T47D (cell line): ENCODE data around the gene ZPR1.
A peak's percentile ranks its signal among the peaks of the same experiment; 100 is the strongest.

Source experiments
- DNase-seq, 2 experiments: peaks; one replicate each; pipeline versions ENCODE4 v3.0.0 to v3.0.0-alpha.2; 2011 to 2012; ENCODE audit warnings: low read depth in 1 of 2, low spot score in 1 of 2
- JUND ChIP-seq: IDR thresholded peaks from 2 replicates; pipeline ENCODE4 v1.6.1; 2012; ENCODE audit warnings: low read depth
- in situ Hi-C: cut with HindIII; loops from 2 replicates; pipeline ENCODE4 v1.10.0; 2016; ENCODE audit warnings: low sequenced_read_pairs, low pct_unique_long_range_greater_than_20kb

The ZPR1 gene

DNA sequence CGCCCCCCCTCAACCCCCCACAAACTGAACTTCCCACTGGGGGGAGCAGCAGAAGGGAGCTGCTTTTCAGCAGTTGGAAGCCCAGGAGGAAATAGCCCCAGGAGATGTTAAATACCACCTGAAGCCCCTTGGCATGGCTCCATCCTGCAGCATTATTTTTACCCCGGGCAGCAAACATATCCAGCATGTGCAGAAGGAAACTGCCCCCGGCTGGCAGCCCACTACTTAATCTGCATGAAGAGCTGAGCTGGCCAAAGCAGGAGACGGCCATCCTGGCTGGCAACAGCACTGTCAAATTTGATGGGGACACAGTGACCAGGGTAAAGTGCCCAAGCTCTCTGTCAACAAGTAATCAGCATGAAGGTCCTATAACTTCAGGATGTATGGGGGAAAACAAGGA, 47.1 kb downstream of the ZPR1 start:
- TF ChIP-seq JUND = no peak
- in situ Hi-C loops = no loop called here
- peak in 1 of 2 experiments; percentile 20 for DNase-seq

DNA sequence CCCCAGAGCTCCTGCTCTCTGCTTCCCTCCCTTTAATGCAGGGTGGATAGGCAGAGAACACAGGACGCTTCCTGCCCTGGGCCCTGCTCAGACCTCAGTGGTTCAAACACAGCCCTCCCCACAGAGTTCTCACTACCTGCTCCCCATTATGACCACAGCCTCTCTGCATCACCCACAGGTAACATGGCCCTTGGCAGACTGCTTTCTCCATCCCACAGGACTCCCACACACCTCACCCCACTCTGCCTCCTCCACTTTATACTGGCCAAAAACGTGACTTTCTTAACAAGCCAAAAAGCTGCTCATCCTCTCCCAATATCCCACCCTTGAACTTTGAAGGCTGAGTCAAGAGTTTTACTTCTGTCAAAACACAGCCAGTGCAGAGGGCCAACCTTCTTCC, 48.8 kb downstream of the ZPR1 start:
- in situ Hi-C loops = no loop called here
- TF ChIP-seq JUND = no peak
- DNase-seq = no peak

DNA sequence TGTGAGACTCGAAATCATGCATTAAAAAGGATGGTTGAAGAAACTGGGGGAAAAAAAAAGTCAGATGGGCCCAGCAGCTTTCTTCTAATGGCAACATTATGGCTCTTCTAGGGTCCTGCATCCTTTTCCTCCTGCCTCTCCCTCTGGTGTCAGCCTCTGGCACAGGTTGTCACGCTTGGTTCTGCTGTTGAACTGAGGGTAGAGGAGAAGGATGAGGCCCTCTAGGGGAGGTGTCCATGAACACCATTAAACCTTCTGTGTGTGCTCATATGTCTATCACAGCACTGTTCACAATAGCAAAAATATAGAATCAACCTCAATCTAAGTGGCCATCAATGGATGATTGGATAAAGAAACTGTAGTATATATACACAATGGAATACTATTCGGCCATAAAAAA, 51.1 kb downstream of the ZPR1 start:
- in situ Hi-C loops = no loop called here
- TF ChIP-seq JUND = no peak
- DNase-seq = peak in 1 of 2 experiments; percentile 68

DNA sequence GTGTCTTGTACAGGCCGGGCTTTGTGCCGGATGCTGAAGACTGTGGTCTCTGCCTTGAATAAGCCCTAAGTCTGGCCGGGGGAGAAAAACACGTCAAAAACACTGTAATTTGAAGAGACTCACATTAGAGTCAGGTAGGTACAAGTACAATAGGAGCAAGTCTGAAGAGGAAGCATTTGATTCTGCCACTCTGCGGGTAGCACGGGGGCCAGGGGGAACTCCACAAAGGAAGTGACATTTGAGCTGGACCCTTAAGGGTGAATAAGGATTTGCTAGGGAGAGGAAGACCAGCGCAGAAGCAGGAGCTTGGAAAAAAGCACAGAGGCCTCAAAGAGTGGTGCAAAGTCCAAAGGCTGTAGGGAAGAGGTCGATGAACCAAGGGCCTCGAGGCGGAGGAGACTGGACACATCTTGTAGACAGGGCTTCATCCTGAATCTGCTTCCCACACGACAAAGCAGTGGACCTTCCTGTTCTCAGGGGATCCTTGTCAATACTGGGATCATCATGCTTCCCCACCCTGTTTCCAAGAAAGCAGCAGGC, 53.8 kb downstream of the ZPR1 start:
- TF ChIP-seq JUND = no peak
- no peak for DNase-seq
- in situ Hi-C loops = no loop called here

DNA sequence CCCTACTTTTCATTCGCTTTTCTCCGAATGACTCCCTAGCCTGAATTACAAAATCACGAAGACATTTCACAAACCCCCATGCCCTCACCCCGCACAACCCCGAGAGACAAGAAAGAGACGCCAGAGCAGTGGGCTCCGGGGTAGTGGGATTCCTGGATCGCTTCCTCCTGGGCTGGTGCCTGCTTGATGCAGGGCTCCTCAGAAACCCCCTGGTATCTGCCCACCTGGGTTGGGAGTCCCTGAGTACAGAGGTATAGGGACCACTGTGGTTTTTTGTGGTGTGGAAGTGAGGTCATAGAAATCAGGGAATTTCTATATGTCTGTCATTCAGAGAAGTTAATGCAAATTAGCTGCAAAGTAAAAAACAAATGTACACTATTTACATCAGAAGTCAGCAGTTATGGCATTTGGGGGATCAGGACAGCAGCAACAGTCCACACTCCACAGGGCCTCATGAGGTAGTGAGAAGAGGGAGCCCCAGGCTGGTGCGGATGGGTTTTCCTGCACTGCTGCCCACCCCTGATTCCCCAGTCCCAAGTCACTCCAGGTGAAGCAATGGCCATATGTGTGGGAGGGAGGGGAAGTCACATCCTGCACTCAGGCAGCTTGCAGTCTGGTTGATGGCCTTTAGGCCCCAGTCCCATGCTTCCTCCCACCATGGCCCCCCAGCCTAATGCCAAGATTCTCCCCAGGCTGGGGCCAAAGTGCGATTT, 54.6 kb downstream of the ZPR1 start:
- in situ Hi-C loops = no loop called here
- no peak for TF ChIP-seq JUND
- no peak for DNase-seq

DNA sequence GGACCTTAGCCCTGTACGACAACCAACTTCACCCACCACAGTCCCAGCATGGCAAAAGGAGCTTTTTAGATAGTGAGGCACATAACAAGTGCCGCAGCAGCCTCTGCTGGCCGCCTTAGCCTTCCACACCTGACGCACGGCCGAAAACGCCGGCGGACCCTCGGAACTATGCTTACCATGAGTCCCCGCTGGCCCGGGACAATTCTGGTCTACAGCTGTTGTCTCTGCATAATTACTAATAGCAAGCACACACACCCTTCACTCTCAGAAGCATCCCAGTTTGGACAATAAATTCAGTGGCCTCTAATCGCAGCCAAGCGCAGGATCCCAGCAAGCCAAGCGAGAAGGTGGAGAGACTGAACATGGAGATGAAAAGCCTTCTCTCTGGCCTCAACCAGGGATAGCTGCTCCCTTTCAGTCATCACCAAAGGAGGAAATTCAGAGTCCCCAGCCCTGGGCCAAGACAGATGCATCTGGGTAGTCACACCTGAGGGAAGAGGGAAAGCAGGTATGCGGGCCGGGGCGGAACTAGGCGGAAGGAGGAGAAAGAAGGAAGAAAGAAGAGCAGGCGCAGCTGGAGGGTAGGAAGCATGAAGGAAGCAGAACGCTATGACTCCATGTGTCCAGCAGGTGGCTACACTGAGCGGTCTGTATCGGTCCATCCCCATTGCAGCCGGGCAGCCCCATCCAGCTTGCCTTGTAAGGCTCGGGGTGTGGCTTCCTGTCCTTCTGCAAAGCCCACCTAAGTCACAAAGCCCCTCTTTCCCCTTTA, 55.4 kb downstream of the ZPR1 start:
- DNase-seq = peak; percentile 81 to 82
- in situ Hi-C loops = no loop called here
- no peak for TF ChIP-seq JUND

DNA sequence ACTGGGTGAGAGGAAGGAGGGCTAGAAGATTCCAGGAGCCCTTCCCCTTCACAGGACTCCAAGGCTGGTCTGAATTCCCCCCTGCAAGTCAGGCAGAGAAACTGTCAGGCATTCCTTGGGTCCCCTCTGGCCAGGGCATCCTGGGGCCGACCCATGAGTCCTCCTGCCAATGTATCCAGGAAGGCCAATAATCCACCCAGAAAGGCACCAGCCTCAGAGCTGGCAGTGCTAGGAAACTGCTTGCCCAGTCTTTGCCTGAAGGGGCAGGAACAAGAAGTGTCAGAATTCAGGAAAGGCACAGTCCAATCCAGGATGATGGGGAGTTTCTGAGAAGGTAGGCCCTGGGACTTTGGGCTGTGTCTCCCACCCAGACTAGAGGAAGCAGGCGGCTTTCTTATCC, 56.0 kb downstream of the ZPR1 start:
- in situ Hi-C loops = no loop called here
- no peak for TF ChIP-seq JUND
- peak in 1 of 2 experiments; percentile 27 for DNase-seq

DNA sequence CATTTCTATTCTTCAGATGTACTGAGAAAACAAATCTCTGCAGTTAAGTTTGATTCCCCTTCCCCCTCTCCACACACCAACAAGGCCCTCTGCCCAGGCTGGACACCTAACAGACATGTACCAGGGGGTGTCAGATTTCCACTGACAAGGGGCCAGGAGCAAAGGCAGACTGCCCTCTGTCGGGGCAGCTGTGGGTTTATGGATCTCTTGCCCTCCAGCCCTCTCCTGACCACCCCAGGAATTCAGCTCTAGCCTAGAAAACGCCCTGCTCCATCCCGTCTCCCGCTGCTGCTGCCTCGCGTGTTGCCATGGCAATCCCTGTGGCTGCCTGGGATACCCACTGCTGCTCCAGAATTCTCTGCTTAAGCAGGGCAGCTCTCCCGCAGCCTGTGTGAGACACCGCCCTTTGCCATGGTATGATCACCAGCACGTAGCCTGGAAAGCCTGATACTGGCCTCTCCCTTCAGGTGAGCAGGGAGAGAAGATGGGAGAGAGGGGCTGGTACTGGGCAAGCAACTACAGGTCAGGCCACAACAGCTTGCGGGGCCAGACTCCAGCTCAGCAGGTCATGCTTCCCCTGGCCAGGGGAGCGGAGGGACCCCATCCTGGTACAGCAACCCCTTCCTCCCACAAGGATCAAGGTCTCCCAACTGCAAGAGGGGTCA, 56.6 kb downstream of the ZPR1 start:
- DNase-seq = no peak
- TF ChIP-seq JUND = no peak
- in situ Hi-C loops = no loop called here

DNA sequence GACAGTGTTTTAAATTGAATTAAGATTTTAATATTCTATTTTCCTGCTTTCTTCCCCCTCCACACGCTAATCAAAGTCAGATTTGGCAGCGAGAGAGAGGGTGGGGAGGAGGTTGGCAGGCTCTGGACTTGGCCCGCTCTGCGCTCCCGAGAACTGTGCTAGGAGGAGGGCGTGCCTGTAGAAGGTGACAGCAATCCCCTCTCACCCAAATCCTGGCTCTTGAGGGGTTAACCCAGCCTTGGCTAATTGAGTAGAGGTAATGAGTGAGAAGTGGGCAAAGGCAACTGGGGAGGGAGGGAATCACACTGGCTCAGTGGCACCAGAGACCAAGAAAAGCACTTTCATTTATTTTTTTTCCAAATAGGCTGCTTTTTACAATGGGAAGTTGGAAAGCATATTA, 57.2 kb downstream of the ZPR1 start:
- in situ Hi-C loops = no loop called here
- TF ChIP-seq JUND = no peak
- no peak for DNase-seq

DNA sequence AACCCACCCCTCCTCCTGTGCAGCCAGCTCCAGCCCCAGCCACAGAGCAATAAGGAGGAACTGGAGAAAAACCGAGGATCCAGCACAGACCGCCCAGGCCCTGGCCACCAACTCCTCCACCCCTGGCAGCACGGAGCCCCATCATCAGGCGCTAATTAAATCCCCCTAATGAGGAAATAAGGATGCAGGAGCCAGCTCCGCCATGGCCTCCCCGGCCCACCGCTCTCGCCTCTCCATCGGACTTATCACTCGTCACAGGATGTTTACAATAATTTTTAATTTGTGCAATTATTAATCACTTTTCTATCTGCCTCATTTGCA, 57.6 kb downstream of the ZPR1 start:
- DNase-seq = no peak
- no peak for TF ChIP-seq JUND

DNA sequence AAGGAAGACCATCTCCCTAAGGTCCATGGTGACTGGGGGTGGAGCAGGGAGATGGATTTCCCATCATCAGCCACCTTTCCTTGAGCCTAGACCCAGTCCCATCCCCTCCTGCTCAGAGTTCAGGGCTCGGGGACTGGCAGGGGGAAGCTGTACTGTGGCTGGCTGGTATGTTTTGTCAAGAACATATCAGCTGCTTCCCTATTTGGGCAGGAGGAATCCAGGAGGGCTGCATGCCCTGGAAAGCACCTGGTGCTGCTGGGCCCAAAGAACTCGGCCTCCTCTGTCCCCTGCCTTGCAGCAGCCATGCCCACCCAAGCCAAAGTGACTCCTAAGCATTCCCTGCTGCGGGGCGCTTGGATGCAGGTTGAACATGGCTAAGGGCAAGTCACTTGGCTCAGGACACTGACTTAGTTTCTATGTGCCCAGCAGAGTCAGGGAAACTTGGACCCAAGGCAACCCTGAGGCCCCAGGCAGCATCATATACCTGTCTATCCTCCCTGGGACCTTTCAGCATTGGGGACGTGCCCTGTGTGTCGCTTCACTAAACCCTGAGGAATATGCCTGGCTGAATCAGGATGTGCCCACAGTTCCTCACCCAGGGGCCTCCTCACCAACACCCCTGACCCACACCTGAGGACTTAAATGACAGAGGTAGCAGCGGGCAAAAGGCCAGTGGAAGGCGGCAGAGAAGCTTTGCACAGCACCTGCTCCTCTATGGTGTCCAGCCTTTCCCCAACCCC, 58.2 kb downstream of the ZPR1 start:
- no peak for TF ChIP-seq JUND
- DNase-seq = no peak
- in situ Hi-C loops = no loop called here

More for the DNA sequence above, 57.6 kb downstream of the ZPR1 start:
- in situ Hi-C loops = no loop called here

DNA sequence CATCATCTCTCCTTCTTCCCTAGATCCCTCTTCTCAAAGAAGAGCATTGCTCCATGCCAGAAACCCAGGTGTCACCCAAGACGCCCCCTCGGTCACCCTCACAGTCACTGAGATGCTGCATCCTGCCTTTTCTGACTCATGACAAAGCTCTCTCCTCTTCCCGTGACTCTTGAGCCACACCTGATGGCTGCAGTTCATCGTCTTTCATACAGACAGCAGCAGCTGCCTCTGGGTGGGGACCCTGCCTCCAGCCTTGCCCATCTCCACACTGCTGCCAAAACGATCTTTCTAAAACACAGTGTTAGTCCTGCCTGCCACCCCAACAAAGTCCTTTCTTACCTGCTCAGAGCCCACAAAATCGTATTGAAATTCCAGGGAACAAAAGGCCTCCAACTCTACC, 59.8 kb downstream of the ZPR1 start:
- TF ChIP-seq JUND = no peak
- in situ Hi-C loops = no loop called here
- DNase-seq = no peak
